OCI-LY3 (cell line): ENCODE data around the gene HSPB2.

Experiments used
- CTCF ChIP-seq: fragments of 200-600, 300-600 bp; sonication (generic); IDR thresholded peaks from 2 replicates; pipeline ENCODE4 v1.5.1; 2014; ENCODE audit warnings: antibody characterized with exemption, low read length, low read depth
- EZH2phosphoT487 ChIP-seq: fragments of 200-600 bp; shearing (Covaris generic); IDR thresholded peaks from 2 replicates; pipeline ENCODE4 v1.6.1; 2018; ENCODE audit warnings: antibody characterized with exemption, mixed run types, low read depth

- TF ChIP-seq CTCF, result no peak
- TF ChIP-seq EZH2phosphoT487, result no peak
Measured at GRCh38 chr11:111947143-111947542, 34.6 kb downstream of the HSPB2 start.
